Measurements from ENCODE around the gene ERCC2. TPM values are rescaled to one million over a fixed set of nuclear protein-coding genes. Genes with fewer than 3 reads are reported as not detected.
A peak's percentile ranks its signal among the peaks of the same experiment; 100 is the strongest.

The ERCC2 gene
- 3.9 and 4.6 TPM in 2 replicates for total RNA-seq

DNA sequence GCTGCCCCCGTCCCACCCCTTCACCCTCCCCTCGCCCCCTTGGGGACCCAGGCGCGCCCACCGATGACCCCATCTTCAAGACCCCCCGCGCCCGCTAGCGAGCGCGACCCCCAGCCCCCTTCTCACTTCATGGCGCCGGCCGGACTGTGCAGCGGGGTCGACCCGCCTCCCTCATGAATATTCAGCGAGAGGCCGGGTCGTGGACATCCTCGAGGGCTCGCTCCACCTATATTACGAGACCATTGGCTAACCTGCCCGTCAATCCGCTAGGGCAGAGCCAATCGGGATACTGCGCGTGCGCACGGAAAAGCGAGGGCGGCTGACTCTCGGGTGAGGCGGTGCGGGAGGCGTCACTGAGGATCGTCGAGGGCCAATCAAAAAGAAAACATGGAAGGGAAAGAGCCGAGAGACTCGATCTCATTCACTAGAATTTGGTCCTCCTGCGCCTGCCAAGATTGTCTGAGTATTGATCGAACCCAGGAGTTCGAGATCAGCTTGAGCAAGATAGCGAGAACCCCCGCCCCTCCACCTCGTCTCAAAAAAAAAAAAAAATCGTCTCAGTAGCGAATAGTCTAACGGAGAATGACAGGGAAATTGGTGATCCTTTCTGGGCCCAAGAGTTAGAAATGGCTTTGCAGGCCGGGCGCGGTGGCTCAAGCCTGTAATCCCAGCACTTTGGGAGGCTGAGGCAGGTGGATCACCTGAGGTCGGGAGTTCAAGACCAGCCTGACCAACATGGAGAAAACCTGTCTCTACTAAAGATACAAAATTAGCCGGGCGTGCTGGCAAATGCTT lies at the start of gene ERCC2:
Gene ERCC2 (minus strand): TSS at position 164 of the 795 bp plus-strand sequence. CDS start 33 bp downstream, at position 131.
- TF ChIP-seq CTCF (IDR thresholded peaks at IDR 0.05; ENCODE audit: insufficient read depth, low read length, severe bottlenecking) = no peak
- Histone ChIP-seq H3K27me3 (ENCODE audit: control insufficient read depth, insufficient read depth, low read length) (no peaks in the 10 kb centered on the region), H3K36me3 (ENCODE audit: control insufficient read depth, insufficient read depth, low read length) (peaks cover 1% of the 10 kb centered on the region), H3K4me3 (ENCODE audit: low read depth, low read length) (peak within 1 kb of the TSS; percentile 77)
- FAIRE-seq = no peak
- peak; percentile 91 for DNase-seq (ENCODE audit: low read depth)

- Histone ChIP-seq H3K27me3 (ENCODE audit: control insufficient read depth, insufficient read depth, low read length) (no peaks in the 10 kb centered on the region), H3K36me3 (ENCODE audit: control insufficient read depth, insufficient read depth, low read length) (peaks cover 19% of the 10 kb centered on the region), H3K4me3 (ENCODE audit: low read depth, low read length) (no peak overlapping the region)
- FAIRE-seq (no peak), DNase-seq (ENCODE audit: low read depth) (no peak)
- no peak for TF ChIP-seq CTCF (IDR thresholded peaks at IDR 0.05; ENCODE audit: insufficient read depth, low read length, severe bottlenecking)
Measured at GRCh38 chr19:45419895-45420294, 49.5 kb upstream of the ERCC2 start.

- peaks cover 19% of the 10 kb centered on the region for H3K36me3 ChIP-seq (ENCODE audit: control insufficient read depth, insufficient read depth, low read length)
- no peak for DNase-seq (ENCODE audit: low read depth)
- FAIRE-seq = no peak
- no peak overlapping the region for H3K4me3 ChIP-seq (ENCODE audit: low read depth, low read length)
- no peaks in the 10 kb centered on the region for H3K27me3 ChIP-seq (ENCODE audit: control insufficient read depth, insufficient read depth, low read length)
- no peak for TF ChIP-seq CTCF (IDR thresholded peaks at IDR 0.05; ENCODE audit: insufficient read depth, low read length, severe bottlenecking)
Measured at GRCh38 chr19:45419396-45419795, 49.0 kb upstream of the ERCC2 start.

- FAIRE-seq = no peak
- H3K36me3 ChIP-seq (ENCODE audit: control insufficient read depth, insufficient read depth, low read length) = peaks cover 21% of the 10 kb centered on the region
- H3K4me3 ChIP-seq (ENCODE audit: low read depth, low read length) = no peak overlapping the region
- H3K27me3 ChIP-seq (ENCODE audit: control insufficient read depth, insufficient read depth, low read length) = no peaks in the 10 kb centered on the region
- DNase-seq (ENCODE audit: low read depth) = no peak
- TF ChIP-seq CTCF (IDR thresholded peaks at IDR 0.05; ENCODE audit: insufficient read depth, low read length, severe bottlenecking) = no peak
Measured at GRCh38 chr19:45418802-45419201, 48.4 kb upstream of the ERCC2 start.

DNA sequence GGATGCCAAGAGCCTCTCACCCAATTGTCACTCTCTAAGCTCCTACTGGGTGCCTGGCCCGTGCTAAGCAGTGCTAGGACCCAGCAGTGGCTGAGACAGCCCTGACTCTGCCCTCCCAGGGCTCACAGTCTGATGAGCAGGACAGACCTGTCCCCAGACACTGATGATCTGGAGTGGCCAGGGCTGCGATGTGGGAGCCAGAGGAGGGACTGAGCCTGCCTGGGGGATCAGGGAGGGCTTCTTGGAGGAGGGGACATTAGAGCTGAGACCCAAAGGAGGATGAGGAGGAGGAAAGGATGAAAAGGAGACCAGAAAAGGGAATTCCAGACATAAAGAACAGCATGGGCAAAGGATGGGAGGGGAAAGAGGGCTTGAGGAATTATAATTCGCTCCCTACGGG lies 46.8 kb upstream of the ERCC2 start:
- H3K36me3 ChIP-seq (ENCODE audit: control insufficient read depth, insufficient read depth, low read length) = peaks cover 24% of the 10 kb centered on the region

More for the DNA sequence above, 46.8 kb upstream of the ERCC2 start:
- DNase-seq (ENCODE audit: low read depth) = no peak
- no peak for FAIRE-seq
- TF ChIP-seq CTCF (IDR thresholded peaks at IDR 0.05; ENCODE audit: insufficient read depth, low read length, severe bottlenecking) = no peak
- Histone ChIP-seq H3K27me3 (ENCODE audit: control insufficient read depth, insufficient read depth, low read length) (no peaks in the 10 kb centered on the region), H3K4me3 (ENCODE audit: low read depth, low read length) (no peak overlapping the region)
